Heart left ventricle (tissue), 16 donors: ENCODE measurements around the gene ZNF79. TPM values are rescaled to one million over a fixed set of nuclear protein-coding genes. Genes with fewer than 3 reads are reported as not detected.

Experiments used
- ATAC-seq, 4 donors: fragments of 200-7000 bp; cut with Tn5 transposase; one replicate each; pipeline ENCODE4 v1.9.1; 2020 to 2022; ENCODE audit warnings: moderate library complexity in 4 of 4, mild to moderate bottlenecking in 3 of 4, moderate number of reproducible peaks in 1 of 4
- DNase-seq, 5 donors: peaks; one replicate each; pipeline ENCODE4 v3.0.0-alpha.2; 2020
- H3K27ac ChIP-seq, 12 donors: fragments of 200-600 bp; sonication (generic) in 4 of 12; one replicate each; pipeline versions ENCODE4 v1.5.0 to v1.8.0; 2016 to 2022; ENCODE audit warnings: mild to moderate bottlenecking in 2 of 12
- H3K27me3 ChIP-seq, 9 donors: fragments of 200-600 bp; sonication (generic) in 2 of 9; one replicate each; pipeline versions ENCODE4 v1.5.1 to v1.8.0; 2016 to 2022; ENCODE audit warnings: mild to moderate bottlenecking in 3 of 9
- H3K36me3 ChIP-seq, 9 donors: fragments of 200-600 bp; sonication (generic) in 2 of 9; one replicate each; pipeline versions ENCODE4 v1.5.0 to v1.8.0; 2018 to 2022; ENCODE audit warnings: mild to moderate bottlenecking in 2 of 9
- H3K4me1 ChIP-seq, 12 donors: fragments of 200-600 bp; sonication (generic) in 4 of 12; one replicate each; pipeline versions ENCODE4 v1.5.0 to v1.8.0; 2016 to 2022; ENCODE audit warnings: mild to moderate bottlenecking in 3 of 12
- H3K4me3 ChIP-seq, 12 donors: fragments of 200-600 bp; sonication (generic) in 4 of 12; one replicate each; pipeline versions ENCODE4 v1.5.0 to v1.8.0; 2017 to 2022; ENCODE audit warnings: mild to moderate bottlenecking in 9 of 12, moderate library complexity in 4 of 12
- H3K9me3 ChIP-seq, 12 donors: fragments of 200-600 bp; sonication (generic) in 4 of 12; one replicate each; pipeline versions ENCODE4 v1.5.0 to v1.8.0; 2016 to 2022; ENCODE audit warnings: mild to moderate bottlenecking in 1 of 12
- POLR2A ChIP-seq, 2 donors: fragments of 450-650 bp; IDR thresholded peaks; one replicate each; pipeline ENCODE4 v1.6.1; 2017; ENCODE audit warnings: antibody characterized with exemption in 2 of 2, mild to moderate bottlenecking in 2 of 2, moderate library complexity in 2 of 2
- WGBS, 4 donors: extraction: QIAGEN DNeasy Blood & Tissue Kit in 2 of 4; methylation state at CpG; one replicate each; pipeline versions ENCODE4 v1.1.5 to v1.1.7; 2013 to 2018; 5-methylcytosine and 5-hydroxymethylcytosine counted together
- intact Hi-C, 10 donors: fragments of 100-400 bp; cut with DNase I; formaldehyde crosslinking; loops; one replicate each; pipeline versions ENCODE4 v1.11.1 to v1.14.2; 2022
- polyA plus RNA-seq, 2 donors: library from polyadenylated mRNA; stranded (reverse); fragments of 200-250 nt; gene quantifications; one replicate each; pipeline ENCODE4 v1.2.3, GENCODE V29; 2013
- total RNA-seq, 9 donors: library from RNA; depleted of rRNA in 2 of 9; stranded (reverse); fragments of >200 nt in 2 of 9; fragmentation: NEBNext Ultra II Directional in 3 of 9; extraction: Animal tissue kit (Norgen Biotek cat#: 25700) in 3 of 9; gene quantifications; one replicate each; pipeline versions ENCODE4 v1.1.0 to v1.2.4, GENCODE V29; 2016 to 2023
- TF ChIP-seq, protein P1 (sequence below), 12 donors: fragments of 200-600 bp; sonication (generic) in 4 of 12; IDR thresholded peaks; one replicate each; pipeline versions ENCODE4 v1.5.0 to v1.8.0; 2018 to 2022; ENCODE audit warnings: antibody characterized with exemption in 12 of 12, mild to moderate bottlenecking in 5 of 12
- donor health status: ischemic (EF 13 %, LVEDD 7.1; RV severe dilation, severe dysfunction).
- donor health status: healthy with polysubstance abuse.
- donor health status: DM: no; HTN: yes; CAD: no.
- donor health status: DM: no; HTN: no; CAD: no.
- donor health status: ischemic (EF 25% LVEDD 6.9; RV normal size, moderate dysfunction).
- donor health status: ischemic (EF 25% LVEDD 5.7; RV mildly dilated, moderate dysfunction).
- donor health status: healthy.
- donor health status: DM: yes; HTN: yes; CAD: no.
- donor health status: ischemic (EF 35%, LVEDD 5.7; RV mildly dilated, moderate dysfunction).
- donor health status: nonischemic (EF 11% LVEDD 7.7; RV severe dilation, severe dysfunction).
- donor health status: DM: yes; HTN: yes; CAD: no.
- donor health status: PGD.
- donor health status: ischemic (EF 29% LVEDD 5.4; RV normal size, mild dysfunction).
- donor health status: nonischemic (EF 23%, LVEDD 6.1; RV moderate dilation, normal function).

Gene ZNF79
- total and polyA plus RNA-seq, 11 donors, result 3.1 to 7.4 (median 5.6) TPM

DNA sequence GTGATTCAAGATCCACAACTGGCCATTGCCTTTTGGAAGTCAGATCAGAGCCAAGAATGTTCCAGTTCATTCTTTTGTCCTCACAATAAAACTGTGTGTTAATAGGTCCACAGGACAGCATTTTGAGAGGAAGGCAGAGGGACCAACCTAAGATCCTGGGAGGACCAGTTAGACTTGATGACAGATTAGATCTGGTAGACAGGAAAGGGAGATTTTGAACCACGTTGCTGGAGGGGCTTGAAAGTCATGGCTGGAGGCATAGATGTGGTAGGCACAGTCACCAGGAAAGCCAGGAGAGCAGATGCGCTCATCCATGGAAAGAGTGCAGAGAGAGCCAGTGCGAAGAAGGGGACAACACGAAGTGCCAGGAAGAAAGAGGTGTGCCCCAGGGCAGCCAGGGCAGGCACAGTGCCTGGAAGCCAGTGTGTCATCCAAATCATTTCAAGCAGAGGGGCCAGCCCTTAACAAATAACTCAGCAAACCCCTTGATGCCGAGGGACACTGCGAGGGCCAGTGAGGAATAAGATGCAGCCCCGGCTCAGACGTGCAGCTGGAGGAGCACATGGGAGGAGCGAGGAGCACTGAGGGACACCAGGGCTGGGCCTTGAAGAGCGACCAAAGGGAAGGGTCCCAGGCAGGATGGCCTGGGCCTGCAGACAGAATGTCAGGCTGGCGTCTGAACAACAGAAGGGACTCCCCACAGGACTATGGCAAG is 40.0 kb upstream of the ZNF79 start:
- Histone ChIP-seq H3K4me1 (peaks cover 0 to 17% (median 0%) of the 10 kb centered on the region in 12 donors), H3K27ac (no peak overlapping the region), H3K4me3 (no peak overlapping the region), H3K9me3 (peaks cover 0 to 5% (median 0%) of the 10 kb centered on the region in 12 donors), H3K36me3 (peaks cover 0 to 19% (median 0%) of the 10 kb centered on the region in 9 donors), H3K27me3 (no peaks in the 10 kb centered on the region)
- WGBS, 4 donors, result 87 to 90% (median 89%) methylated on average over 11 of the region's 11 CpGs
- DNase-seq (peak in 1 of 5 donors; percentile 48), ATAC-seq (no peak)
- TF ChIP-seq, protein P1, sequence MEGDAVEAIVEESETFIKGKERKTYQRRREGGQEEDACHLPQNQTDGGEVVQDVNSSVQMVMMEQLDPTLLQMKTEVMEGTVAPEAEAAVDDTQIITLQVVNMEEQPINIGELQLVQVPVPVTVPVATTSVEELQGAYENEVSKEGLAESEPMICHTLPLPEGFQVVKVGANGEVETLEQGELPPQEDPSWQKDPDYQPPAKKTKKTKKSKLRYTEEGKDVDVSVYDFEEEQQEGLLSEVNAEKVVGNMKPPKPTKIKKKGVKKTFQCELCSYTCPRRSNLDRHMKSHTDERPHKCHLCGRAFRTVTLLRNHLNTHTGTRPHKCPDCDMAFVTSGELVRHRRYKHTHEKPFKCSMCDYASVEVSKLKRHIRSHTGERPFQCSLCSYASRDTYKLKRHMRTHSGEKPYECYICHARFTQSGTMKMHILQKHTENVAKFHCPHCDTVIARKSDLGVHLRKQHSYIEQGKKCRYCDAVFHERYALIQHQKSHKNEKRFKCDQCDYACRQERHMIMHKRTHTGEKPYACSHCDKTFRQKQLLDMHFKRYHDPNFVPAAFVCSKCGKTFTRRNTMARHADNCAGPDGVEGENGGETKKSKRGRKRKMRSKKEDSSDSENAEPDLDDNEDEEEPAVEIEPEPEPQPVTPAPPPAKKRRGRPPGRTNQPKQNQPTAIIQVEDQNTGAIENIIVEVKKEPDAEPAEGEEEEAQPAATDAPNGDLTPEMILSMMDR (IDR thresholded peaks at IDR 0.05), result no peak
- no peak for TF ChIP-seq POLR2A (IDR thresholded peaks at IDR 0.05)
- intact Hi-C loops, result no loop called here

DNA sequence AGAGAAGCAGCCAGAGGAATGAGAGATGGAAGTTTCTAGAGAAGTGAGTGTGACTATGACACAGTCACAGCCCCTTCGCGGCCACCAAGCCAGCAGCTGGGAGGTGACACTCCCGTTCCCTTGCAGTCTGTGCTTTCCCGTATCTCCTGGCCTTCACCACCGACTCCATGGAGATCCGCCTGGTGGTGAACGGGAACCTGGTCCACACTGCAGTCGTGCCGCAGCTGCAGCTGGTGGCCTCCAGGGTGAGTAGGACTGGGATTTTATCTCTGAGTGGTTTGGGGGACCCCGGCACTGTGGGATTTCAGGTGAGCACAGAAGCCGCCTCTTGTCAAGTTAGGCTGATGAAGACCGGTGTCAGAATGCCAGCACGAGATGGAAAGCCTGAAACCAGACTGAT is 39.3 kb upstream of the ZNF79 start:
- H3K36me3 ChIP-seq, result peaks cover 0 to 26% (median 0%) of the 10 kb centered on the region in 9 donors
- H3K4me1 ChIP-seq, result peaks cover 0 to 20% (median 0%) of the 10 kb centered on the region in 12 donors
- peak in 1 of 5 donors; percentile 48 for DNase-seq
- no peak for TF ChIP-seq POLR2A (IDR thresholded peaks at IDR 0.05)
- TF ChIP-seq, protein P1 (IDR thresholded peaks at IDR 0.05), result no peak
- intact Hi-C loops, result no loop called here
- no peak overlapping the region for H3K4me3 ChIP-seq
- no peak for ATAC-seq
- no peaks in the 10 kb centered on the region for H3K9me3 ChIP-seq
- WGBS, 4 donors, result 84 to 92% (median 85%) methylated on average over 13 of the region's 13 CpGs
- no peaks in the 10 kb centered on the region for H3K27me3 ChIP-seq
- no peak overlapping the region for H3K27ac ChIP-seq

DNA sequence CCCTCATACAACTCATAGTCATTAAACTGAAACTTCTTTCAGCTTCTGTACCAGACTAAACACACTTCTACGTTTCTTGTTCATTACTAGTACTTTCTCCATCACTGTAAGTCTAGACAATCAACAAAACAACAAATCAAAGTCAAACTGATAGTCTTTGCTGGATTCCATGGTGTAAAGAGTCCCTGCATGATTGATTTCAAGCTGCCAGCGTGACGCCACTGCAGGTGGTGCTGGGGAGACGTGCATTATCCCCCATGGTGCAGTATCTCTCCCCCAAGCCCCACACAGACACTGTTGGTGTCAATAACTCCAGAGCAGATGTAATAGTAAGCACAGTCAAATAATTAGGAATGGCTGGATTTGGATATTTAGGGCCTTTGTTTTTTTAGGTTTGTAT is 37.9 kb upstream of the ZNF79 start:
- H3K36me3 ChIP-seq, result peaks cover 0 to 39% (median 6%) of the 10 kb centered on the region in 9 donors
- TF ChIP-seq, protein P1 (IDR thresholded peaks at IDR 0.05), result no peak
- no peak for TF ChIP-seq POLR2A (IDR thresholded peaks at IDR 0.05)
- H3K27ac ChIP-seq, result no peak overlapping the region
- H3K9me3 ChIP-seq, result no peaks in the 10 kb centered on the region
- peaks cover 0 to 4% (median 0%) of the 10 kb centered on the region in 9 donors for H3K27me3 ChIP-seq
- no peak for DNase-seq
- intact Hi-C loops, result no loop called here
- no peak overlapping the region for H3K4me3 ChIP-seq
- ATAC-seq, result no peak
- 71 to 93% (median 84%) methylated on average over 4 of the region's 4 CpGs for WGBS, 4 donors
- peaks cover 0 to 20% (median 0%) of the 10 kb centered on the region in 12 donors for H3K4me1 ChIP-seq

DNA sequence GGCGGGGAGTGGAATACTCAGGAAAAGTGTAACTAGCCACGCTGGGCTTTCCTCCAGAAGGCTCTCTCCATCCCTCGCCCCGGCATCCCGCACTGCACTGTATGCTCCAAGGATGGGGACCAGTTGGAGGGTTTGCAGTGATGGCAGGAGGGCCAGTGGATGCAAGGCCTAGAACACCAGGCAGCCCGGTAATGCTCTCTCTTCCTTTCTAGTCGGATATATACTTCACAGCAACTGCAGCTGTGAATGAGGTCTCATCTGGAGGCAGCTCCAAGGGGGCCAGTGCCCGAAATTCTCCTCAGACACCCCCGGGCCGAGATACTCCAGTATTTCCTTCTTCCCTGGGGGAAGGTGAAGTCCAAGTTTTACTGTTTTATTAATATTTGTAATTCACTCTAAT is 37.2 kb upstream of the ZNF79 start:
- intact Hi-C loops, result no loop called here
- no peak for TF ChIP-seq POLR2A (IDR thresholded peaks at IDR 0.05)
- TF ChIP-seq, protein P1 (IDR thresholded peaks at IDR 0.05), result no peak
- WGBS, 4 donors, result 86 to 93% (median 90%) methylated on average over 10 of the region's 10 CpGs

More for the DNA sequence above, 37.2 kb upstream of the ZNF79 start:
- ATAC-seq (no peak), DNase-seq (peak in 1 of 5 donors; percentile 27)
- Histone ChIP-seq H3K36me3 (peaks cover 0 to 46% (median 8%) of the 10 kb centered on the region in 9 donors), H3K4me1 (peaks cover 0 to 20% (median 0%) of the 10 kb centered on the region in 12 donors), H3K27ac (no peak overlapping the region), H3K4me3 (no peak overlapping the region), H3K27me3 (peaks cover 0 to 4% (median 0%) of the 10 kb centered on the region in 9 donors), H3K9me3 (no peaks in the 10 kb centered on the region)
